ENCODE measurements around the gene CYTH4.
"Not testable (repeated sequence)": the region's sequence is repeated elsewhere in the genome, so short reads cannot be mapped to it uniquely, and the experiment has no call there.

The CYTH4 gene

DNA sequence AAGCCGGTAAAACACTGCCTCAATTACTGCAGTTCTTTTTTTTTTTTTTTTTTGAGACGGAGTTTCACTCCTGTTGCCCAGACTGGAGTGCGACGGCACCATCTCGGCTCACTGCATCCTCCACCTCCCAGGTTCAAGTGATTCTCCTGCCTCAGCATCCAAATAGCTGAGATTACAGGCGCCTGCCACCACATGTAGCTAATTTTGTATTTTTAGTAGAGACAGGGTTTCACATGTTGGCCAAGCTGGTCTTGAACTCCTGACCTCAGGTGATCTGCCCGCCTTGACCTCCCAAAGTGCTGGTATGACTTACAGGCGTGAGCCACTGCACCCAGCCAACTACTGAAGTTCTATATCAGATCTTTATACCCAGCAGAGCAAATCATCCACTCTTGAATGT lies 30.5 kb upstream of the CYTH4 start:
- not testable (repeated sequence) for DNase-seq

- no peak for DNase-seq
These were observed 29.1 kb upstream of the CYTH4 start for GRCh38 chr22:37253126-37253660.

DNA sequence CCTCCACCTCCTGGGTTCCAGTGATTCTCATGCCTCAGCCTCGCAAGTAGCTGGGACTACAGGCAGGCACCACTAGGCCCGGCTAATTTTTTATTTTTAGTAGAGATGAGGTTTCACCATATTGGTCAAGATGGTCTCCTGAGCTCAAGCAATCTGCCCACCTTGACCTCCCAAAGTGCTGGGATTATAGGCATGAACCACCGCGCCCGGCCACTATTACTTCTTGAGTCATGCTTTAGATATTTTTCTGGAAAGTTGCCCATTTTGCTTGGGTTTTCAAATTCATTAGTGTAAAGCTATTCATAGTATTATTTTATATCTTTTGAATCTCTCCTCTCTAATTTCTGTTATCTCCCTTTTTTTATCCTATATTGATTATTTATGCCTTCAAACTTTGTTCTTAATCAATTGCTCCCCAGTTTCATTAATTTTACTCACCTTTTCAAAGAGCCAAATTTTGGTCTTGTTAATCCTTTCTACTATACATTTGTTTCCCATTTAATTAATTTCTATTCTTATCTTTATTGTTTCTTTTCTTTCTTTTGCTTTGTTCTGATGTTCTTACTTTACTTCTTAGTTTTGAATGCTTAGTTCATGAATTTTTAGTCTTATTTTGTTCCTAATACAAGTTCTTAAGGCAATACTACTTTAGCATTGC lies 28.0 kb upstream of the CYTH4 start:
- peak; percentile 46 for DNase-seq

DNA sequence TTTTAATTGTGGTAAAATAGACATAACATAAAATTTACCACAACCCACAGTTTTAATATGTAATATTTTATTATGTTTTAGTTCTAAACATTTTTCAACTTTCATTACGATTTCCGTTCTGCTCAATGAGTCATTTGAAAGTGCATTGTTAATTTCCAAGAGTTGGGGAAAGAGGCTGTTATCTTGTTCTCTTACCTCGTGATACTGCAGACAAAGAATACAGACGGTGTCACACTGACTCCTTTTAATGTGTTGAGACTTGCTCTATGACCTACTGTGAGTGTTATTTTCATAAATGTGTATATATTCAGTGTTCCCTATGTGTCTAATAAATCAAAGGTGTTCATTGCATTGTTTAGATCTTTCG lies 27.5 kb upstream of the CYTH4 start:
- no peak for DNase-seq

GRCh38 chr22:37255558-37256006 lies 26.7 kb upstream of the CYTH4 start:
- no peak for DNase-seq

GRCh38 chr22:37256075-37256726 lies 26.1 kb upstream of the CYTH4 start:
- no peak for DNase-seq

GRCh38 chr22:37258005-37258752 lies 24.1 kb upstream of the CYTH4 start:
- DNase-seq, result no peak

GRCh38 chr22:37258753-37259401 lies 23.4 kb upstream of the CYTH4 start:
- no peak for DNase-seq

- DNase-seq, result no peak
These were observed 22.7 kb upstream of the CYTH4 start for GRCh38 chr22:37259540-37260029.

DNA sequence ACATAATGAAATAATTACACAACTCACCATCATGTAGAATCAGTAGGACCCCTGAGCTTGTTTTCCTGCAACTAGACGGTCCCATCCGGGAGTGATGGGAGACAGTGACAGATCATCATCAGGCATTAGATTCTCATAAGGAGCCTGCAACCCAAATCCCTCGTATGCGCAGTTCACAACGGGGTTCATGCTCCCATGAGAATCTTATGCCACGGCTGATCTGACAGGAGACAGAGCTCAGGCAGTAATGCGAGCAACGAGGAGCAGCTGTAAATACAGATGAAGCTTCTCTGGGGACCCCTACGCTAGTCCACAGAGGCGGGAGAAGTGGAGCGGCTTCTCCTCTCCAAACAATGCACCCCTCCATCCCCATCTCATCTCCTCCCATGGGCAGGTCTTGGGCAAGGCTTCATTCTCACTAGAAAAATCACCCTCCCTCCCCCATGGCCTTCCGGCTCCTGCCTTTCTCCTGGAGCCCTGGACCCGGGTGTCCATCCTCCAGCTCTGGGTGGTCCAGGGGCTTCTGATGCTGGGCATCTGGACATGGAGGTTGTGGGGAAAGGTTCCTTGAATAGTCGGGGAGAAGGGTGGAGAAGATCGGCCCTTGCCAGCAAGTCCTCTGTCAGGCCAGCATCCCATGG lies 22.0 kb upstream of the CYTH4 start:
- DNase-seq, result no peak

DNA sequence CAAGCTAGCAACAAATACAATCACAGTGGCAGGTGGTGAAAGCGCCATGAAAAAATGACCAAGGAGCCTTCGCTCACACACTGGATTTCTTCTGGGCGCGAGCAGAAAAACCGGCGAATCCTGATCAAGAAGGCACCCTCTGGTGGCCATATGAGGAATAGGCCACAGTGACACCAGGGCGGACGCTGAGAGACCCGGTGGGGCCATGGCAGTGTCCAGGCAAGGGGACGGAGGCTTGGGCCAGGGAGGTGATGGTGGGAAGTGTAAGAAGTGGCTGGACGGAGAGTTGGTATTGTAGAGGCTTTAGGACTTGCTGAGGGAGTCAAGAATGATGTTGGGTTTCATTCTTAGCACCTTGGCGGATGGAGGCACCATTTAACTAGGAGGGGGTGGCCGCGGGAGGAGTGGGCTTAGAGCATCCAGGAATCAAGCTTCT lies 21.4 kb upstream of the CYTH4 start:
- DNase-seq, result peak; percentile 46

DNA sequence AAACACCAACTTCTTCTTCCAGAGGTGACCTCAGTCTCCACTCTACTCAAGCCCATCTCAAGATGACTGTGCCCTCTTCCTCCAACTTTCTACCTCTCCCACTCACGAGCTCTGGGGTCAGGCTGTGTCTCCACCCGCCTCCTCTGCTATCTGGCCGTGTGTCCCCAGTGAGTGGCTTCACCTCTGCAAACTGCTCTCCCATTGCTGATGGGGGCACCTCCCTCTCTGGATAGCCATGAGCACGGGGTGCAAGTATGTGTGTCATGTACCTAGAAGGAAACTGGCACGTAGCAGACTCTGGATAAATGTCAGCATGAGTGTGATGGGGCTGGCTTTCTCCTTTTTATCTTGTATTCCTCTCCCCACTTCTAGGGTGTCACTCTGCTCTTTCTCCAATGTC lies 20.0 kb upstream of the CYTH4 start:
- no peak for DNase-seq

DNA sequence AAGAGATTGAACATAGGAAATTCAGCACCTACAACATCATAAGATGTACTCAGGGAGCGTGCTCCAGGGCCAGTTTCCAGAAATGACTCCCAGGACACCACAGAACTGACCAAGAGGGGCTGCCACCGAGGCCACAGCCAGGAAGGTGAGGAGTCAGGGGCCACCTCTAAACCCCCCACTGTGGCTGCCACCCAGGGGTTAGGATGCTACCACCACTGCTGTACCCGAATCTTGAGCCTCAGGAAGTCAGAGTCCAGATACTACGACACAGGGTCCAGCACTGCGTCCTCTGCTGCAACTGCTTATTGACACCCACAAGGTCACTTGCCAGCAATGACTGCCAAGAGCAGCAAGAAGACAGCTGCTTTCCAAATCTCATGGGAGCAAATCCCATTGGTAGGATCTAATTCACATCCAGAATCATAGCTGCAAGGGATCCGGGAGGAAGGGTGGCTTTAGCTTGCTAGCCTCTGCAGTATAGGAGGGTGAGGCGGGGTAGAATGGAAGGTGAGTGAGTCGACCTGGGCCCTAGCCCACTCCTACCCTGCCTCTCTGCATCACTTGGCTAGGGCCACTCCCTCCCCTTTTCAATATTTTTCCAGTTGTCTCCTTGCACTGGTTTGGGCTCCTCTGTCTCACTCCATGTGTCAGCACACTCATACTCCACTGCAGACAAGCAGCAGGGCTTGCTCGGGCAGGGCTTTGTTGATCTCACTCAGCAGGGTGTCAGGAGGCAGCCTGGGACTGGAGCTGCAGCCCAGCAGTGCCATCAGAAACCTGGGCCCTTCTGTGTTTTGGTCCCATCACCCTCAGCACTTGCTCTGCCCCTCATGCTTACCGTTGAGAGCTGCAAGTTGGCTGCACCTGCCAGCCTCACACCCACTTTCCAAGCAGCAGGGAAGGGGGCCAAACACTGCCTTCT lies 18.1 kb upstream of the CYTH4 start:
- DNase-seq, result no peak

GRCh38 chr22:37266581-37267134 lies 15.7 kb upstream of the CYTH4 start:
- DNase-seq, result no peak

DNA sequence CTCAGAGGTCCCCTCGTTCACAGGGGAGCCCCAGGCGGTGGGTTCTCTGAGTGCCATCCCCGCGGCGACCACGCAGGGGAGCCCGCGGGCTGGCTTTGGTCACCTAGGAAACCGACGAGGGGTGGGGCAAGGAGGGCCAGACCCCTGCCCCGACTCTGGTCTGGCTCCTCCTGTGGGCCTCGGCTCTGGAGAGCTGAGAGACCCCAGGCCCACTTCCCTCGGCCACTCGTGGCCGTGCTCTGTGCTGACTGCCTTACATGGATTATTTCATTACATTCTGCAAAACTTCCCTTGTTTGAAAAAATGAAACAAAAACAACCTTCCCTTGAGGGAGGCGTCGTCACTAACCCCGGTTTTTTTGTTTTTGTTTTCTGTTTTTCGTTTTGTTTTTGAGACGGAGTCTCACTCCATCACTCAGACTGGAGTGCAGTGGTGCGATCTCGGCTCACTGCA lies 15.1 kb upstream of the CYTH4 start:
- no peak for DNase-seq

DNA sequence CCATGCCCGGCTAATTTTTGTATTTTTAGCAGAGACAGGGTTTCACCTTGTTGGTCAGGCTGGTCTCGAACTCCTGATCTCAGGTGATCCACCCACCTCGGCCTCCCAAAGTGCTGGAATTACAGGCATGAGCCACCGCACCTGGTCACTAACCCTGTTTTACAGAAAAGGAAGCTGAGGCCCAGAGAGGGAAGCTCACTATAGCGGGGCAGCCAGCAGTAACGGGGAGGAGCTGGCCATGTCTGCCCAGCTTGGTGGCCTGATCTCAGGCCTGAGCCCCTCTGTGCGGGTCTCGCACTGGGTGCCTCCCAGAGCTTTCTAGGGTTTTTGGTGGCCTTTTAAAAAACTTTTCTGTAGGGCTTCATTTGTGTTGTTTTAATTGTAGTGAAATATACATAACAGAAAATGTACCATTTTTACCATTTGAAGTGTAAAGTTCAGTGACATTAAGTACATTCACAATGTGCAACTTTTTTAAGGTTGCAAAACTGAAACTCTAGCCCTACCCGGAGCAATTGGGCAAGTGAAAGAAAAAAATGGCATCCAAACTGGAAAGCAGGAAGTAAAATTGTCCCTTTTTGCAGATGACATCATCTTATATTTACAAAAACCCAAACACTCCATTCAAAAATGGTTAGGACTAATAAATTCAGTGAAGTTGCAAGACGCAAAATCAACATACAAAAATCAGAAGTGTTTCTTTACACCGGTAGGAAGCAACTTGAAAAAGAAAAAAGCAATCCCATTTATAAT lies 14.5 kb upstream of the CYTH4 start:
- DNase-seq, result no peak

DNA sequence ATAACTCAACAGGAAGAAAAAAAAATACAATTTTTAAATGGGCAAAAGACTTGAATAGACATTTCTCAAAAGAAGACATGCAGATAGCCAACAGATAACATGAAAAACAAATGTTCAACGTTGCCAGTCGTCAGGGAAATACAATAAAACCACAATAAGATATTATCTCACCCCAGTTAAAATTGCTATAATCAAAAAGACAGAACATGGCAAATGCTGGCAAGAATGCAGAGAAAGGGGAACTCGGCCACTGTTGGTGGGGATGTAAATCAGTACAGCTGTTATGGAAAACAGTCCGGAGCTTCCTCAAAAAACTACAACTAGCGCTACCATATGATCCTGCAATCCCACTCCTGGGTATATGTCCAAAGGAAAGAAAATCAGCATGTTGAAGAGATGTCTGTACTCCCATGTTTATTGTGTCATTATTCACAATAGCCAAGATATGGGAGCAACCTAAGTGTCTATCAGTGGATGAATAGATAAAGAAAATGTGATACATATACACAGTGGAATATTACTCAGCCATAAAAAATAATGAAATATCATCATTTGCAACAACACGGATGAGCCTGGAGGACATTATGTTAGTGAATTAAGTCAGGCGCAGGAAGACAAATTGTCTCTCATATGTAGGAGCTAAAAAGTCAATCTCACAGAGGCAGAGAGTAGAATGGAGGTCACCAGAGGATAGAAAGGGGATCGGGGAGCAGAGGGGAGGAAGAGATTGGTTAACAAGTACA lies 12.2 kb upstream of the CYTH4 start:
- no peak for DNase-seq

GRCh38 chr22:37270928-37271650 lies 11.2 kb upstream of the CYTH4 start:
- no peak for DNase-seq
